ENCODE data around the gene ZNF768. TPM values are rescaled to one million over a fixed set of nuclear protein-coding genes. Genes with fewer than 3 reads are reported as not detected.
A peak's percentile ranks its signal among the peaks of the same experiment; 100 is the strongest.

ZNF768 gene
- total and polyA plus RNA-seq, 2 donors (not counting 1 experiment from before 2014, with no cell fraction given): 8.2 to 23.9 TPM

GRCh38 chr16:30567991-30568638 lies 41.7 kb upstream of the ZNF768 start:
- Histone ChIP-seq H3K27me3 (ENCODE audit: control insufficient read depth, insufficient read depth, low read length) (peaks cover 5% of the 10 kb centered on the region), H3K79me2 (ENCODE audit: control insufficient read depth, insufficient read depth, low read length) (no peaks in the 10 kb centered on the region), H2AFZ (ENCODE audit: low read length) (no peak overlapping the region), H3K4me1 (ENCODE audit: control insufficient read depth, extremely low read depth, insufficient read depth, low read length) (peaks cover 3% of the 10 kb centered on the region), H3K9me3 (ENCODE audit: control insufficient read depth, insufficient read depth, low read depth, low read length) (no peaks in the 10 kb centered on the region), H3K36me3 (ENCODE audit: control insufficient read depth, insufficient read depth, low read length) (no peaks in the 10 kb centered on the region), H3K4me3 (replicated peaks in 1 of 4; ENCODE audit: control extremely low read depth in 1 of 4, insufficient read depth in 1 of 4, low read depth in 3 of 4, low read length in 4 of 4) (no peak overlapping the region), H4K20me1 (ENCODE audit: control insufficient read depth, extremely low read depth, insufficient read depth, low read length) (no peaks in the 10 kb centered on the region), H3K4me2 (ENCODE audit: extremely low read depth, insufficient read depth, low read length) (no peak overlapping the region), H3K9ac (ENCODE audit: insufficient read depth, low read length) (no peak overlapping the region), H3K27ac (ENCODE audit: insufficient read depth, low read length) (no peak overlapping the region)
- peak; percentile 59 to 72 for DNase-seq (ENCODE audit: low read depth in 2 of 2)
- TF ChIP-seq CTCF (conservative IDR thresholded peaks at IDR 0.05 in 1 of 2, IDR thresholded peaks at IDR 0.05 in 1 of 2; ENCODE audit: low read depth in 1 of 2, low read length in 2 of 2) (no peak), EZH2 (IDR thresholded peaks at IDR 0.05; ENCODE audit: low read length, missing control alignments) (no peak)

GRCh38 chr16:30567160-30567990 lies 41.0 kb upstream of the ZNF768 start:
- peaks cover 3% of the 10 kb centered on the region for H3K4me1 ChIP-seq (ENCODE audit: control insufficient read depth, extremely low read depth, insufficient read depth, low read length)
- H3K4me3 ChIP-seq (replicated peaks in 1 of 4; ENCODE audit: control extremely low read depth in 1 of 4, insufficient read depth in 1 of 4, low read depth in 3 of 4, low read length in 4 of 4): no peak overlapping the region
- DNase-seq (ENCODE audit: low read depth in 2 of 2): no peak
- no peaks in the 10 kb centered on the region for H3K79me2 ChIP-seq (ENCODE audit: control insufficient read depth, insufficient read depth, low read length)
- H3K27ac ChIP-seq (ENCODE audit: insufficient read depth, low read length): no peak overlapping the region
- no peaks in the 10 kb centered on the region for H3K9me3 ChIP-seq (ENCODE audit: control insufficient read depth, insufficient read depth, low read depth, low read length)
- no peaks in the 10 kb centered on the region for H3K36me3 ChIP-seq (ENCODE audit: control insufficient read depth, insufficient read depth, low read length)
- H3K27me3 ChIP-seq (ENCODE audit: control insufficient read depth, insufficient read depth, low read length): peaks cover 5% of the 10 kb centered on the region
- no peak for TF ChIP-seq CTCF (conservative IDR thresholded peaks at IDR 0.05 in 1 of 2, IDR thresholded peaks at IDR 0.05 in 1 of 2; ENCODE audit: low read depth in 1 of 2, low read length in 2 of 2)
- TF ChIP-seq EZH2 (IDR thresholded peaks at IDR 0.05; ENCODE audit: low read length, missing control alignments): no peak
- no peak overlapping the region for H2AFZ ChIP-seq (ENCODE audit: low read length)
- H4K20me1 ChIP-seq (ENCODE audit: control insufficient read depth, extremely low read depth, insufficient read depth, low read length): no peaks in the 10 kb centered on the region
- H3K4me2 ChIP-seq (ENCODE audit: extremely low read depth, insufficient read depth, low read length): no peak overlapping the region
- no peak overlapping the region for H3K9ac ChIP-seq (ENCODE audit: insufficient read depth, low read length)

GRCh38 chr16:30566531-30566930 lies 40.2 kb upstream of the ZNF768 start:
- H3K79me2 ChIP-seq (ENCODE audit: control insufficient read depth, insufficient read depth, low read length): no peaks in the 10 kb centered on the region
- no peaks in the 10 kb centered on the region for H3K4me1 ChIP-seq (ENCODE audit: control insufficient read depth, extremely low read depth, insufficient read depth, low read length)
- H4K20me1 ChIP-seq (ENCODE audit: control insufficient read depth, extremely low read depth, insufficient read depth, low read length): no peaks in the 10 kb centered on the region
- no peak overlapping the region for H3K27ac ChIP-seq (ENCODE audit: insufficient read depth, low read length)
- DNase-seq (ENCODE audit: low read depth in 2 of 2): no peak
- H3K9ac ChIP-seq (ENCODE audit: insufficient read depth, low read length): no peak overlapping the region
- H3K4me3 ChIP-seq (replicated peaks in 1 of 4; ENCODE audit: control extremely low read depth in 1 of 4, insufficient read depth in 1 of 4, low read depth in 3 of 4, low read length in 4 of 4): no peak overlapping the region
- TF ChIP-seq CTCF (conservative IDR thresholded peaks at IDR 0.05 in 1 of 2, IDR thresholded peaks at IDR 0.05 in 1 of 2; ENCODE audit: low read depth in 1 of 2, low read length in 2 of 2): no peak
- no peak for TF ChIP-seq EZH2 (IDR thresholded peaks at IDR 0.05; ENCODE audit: low read length, missing control alignments)
- H3K9me3 ChIP-seq (ENCODE audit: control insufficient read depth, insufficient read depth, low read depth, low read length): no peaks in the 10 kb centered on the region
- no peaks in the 10 kb centered on the region for H3K36me3 ChIP-seq (ENCODE audit: control insufficient read depth, insufficient read depth, low read length)
- H3K27me3 ChIP-seq (ENCODE audit: control insufficient read depth, insufficient read depth, low read length): peaks cover 5% of the 10 kb centered on the region
- no peak overlapping the region for H2AFZ ChIP-seq (ENCODE audit: low read length)
- H3K4me2 ChIP-seq (ENCODE audit: extremely low read depth, insufficient read depth, low read length): no peak overlapping the region
